Mucosa of stomach (tissue), 1 donor: Measurements from ENCODE around the gene RGL3.
"Not testable (repeated sequence)": the region's sequence is repeated elsewhere in the genome, so short reads cannot be mapped to it uniquely, and the experiment has no call there.

ENCODE experiments used
- H3K27me3 ChIP-seq: one replicate; pipeline ENCODE4 v1.7.0; 2013; ENCODE audit warnings: mild to moderate bottlenecking, low read length; ENCODE audit not compliant: control insufficient read depth, insufficient read depth
- H3K36me3 ChIP-seq: one replicate; pipeline ENCODE4 v1.7.0; 2013; ENCODE audit warnings: low read length; ENCODE audit not compliant: control insufficient read depth, insufficient read depth
- H3K4me1 ChIP-seq: one replicate; pipeline ENCODE4 v1.7.0; 2013; ENCODE audit warnings: mild to moderate bottlenecking, low read length; ENCODE audit not compliant: control insufficient read depth, insufficient read depth
- H3K4me3 ChIP-seq: one replicate; pipeline ENCODE4 v1.7.0; 2013; ENCODE audit warnings: low read length
- H3K9ac ChIP-seq: one replicate; pipeline ENCODE4 v1.7.0; 2013; ENCODE audit warnings: mild to moderate bottlenecking, low read length, moderate library complexity
- H3K9me3 ChIP-seq: one replicate; pipeline ENCODE4 v1.7.0; 2013; ENCODE audit warnings: mild to moderate bottlenecking, low read length, moderate library complexity; ENCODE audit not compliant: control insufficient read depth
- donor health status: Pancreatic carcinoma.

RGL3 gene

GRCh38 chr19:11447347-11448262 lies 28.5 kb upstream of the RGL3 start:
- Histone ChIP-seq H3K36me3 (no peaks in the 10 kb centered on the region), H3K4me1 (no peaks in the 10 kb centered on the region), H3K9ac (no peak overlapping the region), H3K9me3 (no peaks in the 10 kb centered on the region), H3K4me3 (no peak overlapping the region), H3K27me3 (peaks cover 2% of the 10 kb centered on the region)

- Histone ChIP-seq H3K4me1 (no peaks in the 10 kb centered on the region), H3K9me3 (no peaks in the 10 kb centered on the region), H3K9ac (no peak overlapping the region), H3K27me3 (peaks cover under 1% of the 10 kb centered on the region), H3K4me3 (no peak overlapping the region), H3K36me3 (no peaks in the 10 kb centered on the region)
These were observed 27.7 kb upstream of the RGL3 start for GRCh38 chr19:11446652-11447301.

GRCh38 chr19:11446271-11446651 lies 27.1 kb upstream of the RGL3 start:
- peaks cover 5% of the 10 kb centered on the region for H3K36me3 ChIP-seq
- H3K9me3 ChIP-seq = no peaks in the 10 kb centered on the region
- no peaks in the 10 kb centered on the region for H3K27me3 ChIP-seq
- H3K4me3 ChIP-seq = no peak overlapping the region
- H3K4me1 ChIP-seq = no peaks in the 10 kb centered on the region
- H3K9ac ChIP-seq = no peak overlapping the region

GRCh38 chr19:11445141-11445540 lies 26.0 kb upstream of the RGL3 start:
- Histone ChIP-seq H3K27me3 (no peaks in the 10 kb centered on the region), H3K9me3 (no peaks in the 10 kb centered on the region), H3K36me3 (peaks cover 10% of the 10 kb centered on the region), H3K4me1 (no peaks in the 10 kb centered on the region), H3K9ac (no peak overlapping the region), H3K4me3 (no peak overlapping the region)

GRCh38 chr19:11444059-11444458 lies 24.9 kb upstream of the RGL3 start:
- Histone ChIP-seq H3K4me3 (no peak overlapping the region), H3K4me1 (no peaks in the 10 kb centered on the region), H3K27me3 (no peaks in the 10 kb centered on the region), H3K9ac (no peak overlapping the region), H3K36me3 (peaks cover 10% of the 10 kb centered on the region), H3K9me3 (no peaks in the 10 kb centered on the region)

- H3K27me3 ChIP-seq = no peaks in the 10 kb centered on the region
- H3K4me3 ChIP-seq = no peak overlapping the region
- peaks cover 13% of the 10 kb centered on the region for H3K4me1 ChIP-seq
- no peaks in the 10 kb centered on the region for H3K9me3 ChIP-seq
- peaks cover 10% of the 10 kb centered on the region for H3K36me3 ChIP-seq
- no peak overlapping the region for H3K9ac ChIP-seq
These were observed 18.8 kb upstream of the RGL3 start for GRCh38 chr19:11437955-11438354.

GRCh38 chr19:11435833-11436313 lies 16.8 kb upstream of the RGL3 start:
- no peaks in the 10 kb centered on the region for H3K9me3 ChIP-seq
- H3K4me1 ChIP-seq = peaks cover 13% of the 10 kb centered on the region
- peak overlapping the region; percentile 65 for H3K9ac ChIP-seq
- H3K4me3 ChIP-seq = peak overlapping the region; percentile 72
- H3K36me3 ChIP-seq = peaks cover 1% of the 10 kb centered on the region
- no peaks in the 10 kb centered on the region for H3K27me3 ChIP-seq

- Histone ChIP-seq H3K4me1 (peaks cover 13% of the 10 kb centered on the region), H3K9ac (peak within 1 kb of the TSS; percentile 65), H3K36me3 (no peaks in the 10 kb centered on the region), H3K9me3 (no peaks in the 10 kb centered on the region), H3K27me3 (no peaks in the 10 kb centered on the region), H3K4me3 (peak within 1 kb of the TSS; percentile 72)
These were observed 16.1 kb upstream of the RGL3 start, which contains the start of the genes ODAD3 and PRKCSH for GRCh38 chr19:11435057-11435832. Gene ODAD3 (minus strand): TSS chr19:11435121. CDS start chr19:11435016, 105 bp downstream. Gene PRKCSH (plus strand): TSS chr19:11435635. CDS start chr19:11436118, 483 bp downstream.

GRCh38 chr19:11434703-11435056 lies 15.6 kb upstream of the RGL3 start:
- H3K4me3 ChIP-seq = peak overlapping the region; percentile 72
- H3K9ac ChIP-seq = peak overlapping the region; percentile 38
- H3K36me3 ChIP-seq = no peaks in the 10 kb centered on the region
- H3K4me1 ChIP-seq = peaks cover 13% of the 10 kb centered on the region
- H3K9me3 ChIP-seq = no peaks in the 10 kb centered on the region
- no peaks in the 10 kb centered on the region for H3K27me3 ChIP-seq

- H3K4me3 ChIP-seq, H3K9ac ChIP-seq, H3K9me3 ChIP-seq, H3K36me3 ChIP-seq, H3K27me3 ChIP-seq: not testable (repeated sequence)
- peaks cover 13% of the 10 kb centered on the region for H3K4me1 ChIP-seq
These were observed 14.4 kb upstream of the RGL3 start for GRCh38 chr19:11433526-11433925.

- Histone ChIP-seq H3K4me3 (no peak overlapping the region), H3K9me3 (no peaks in the 10 kb centered on the region), H3K36me3 (no peaks in the 10 kb centered on the region), H3K27me3 (peaks cover 25% of the 10 kb centered on the region), H3K4me1 (peaks cover 14% of the 10 kb centered on the region), H3K9ac (no peak overlapping the region)
These were observed 7.5 kb upstream of the RGL3 start for GRCh38 chr19:11426656-11427055.
